CD8-positive, alpha-beta memory T cell (primary cell): ENCODE data around the gene ARL4A. TPM values are rescaled to one million over a fixed set of nuclear protein-coding genes. Genes with fewer than 3 reads are reported as not detected.

Experiments
- CTCF ChIA-PET: fragments of 350-600 bp; sonication (Branson Sonifier 250); formaldehyde crosslinking; loops from one replicate; lab custom pipeline; 2021; ENCODE audit warnings: antibody characterized with exemption; lab: Charles Lee
- POLR2A ChIA-PET: fragments of 350-600 bp; sonication (Branson Sonifier 250); formaldehyde crosslinking; loops from one replicate; lab custom pipeline; 2021; ENCODE audit warnings: antibody characterized with exemption; lab: Charles Lee
- DNase-seq, 5 donors: peaks; one replicate each; pipeline versions ENCODE4 v3.0.0 to v3.0.0-alpha.2; 2020 to 2022; ENCODE audit warnings: mixed read lengths in 1 of 5
- H3K27ac ChIP-seq: one replicate; pipeline ENCODE4 v1.7.0; 2013; ENCODE audit warnings: low read depth, mild to moderate bottlenecking, low read length, moderate library complexity
- H3K27me3 ChIP-seq: 2 replicates; pipeline ENCODE4 v1.7.0; 2013; ENCODE audit warnings: low read length, mild to moderate bottlenecking; ENCODE audit not compliant: insufficient read depth, poor library complexity, severe bottlenecking
- H3K36me3 ChIP-seq: 2 replicates; pipeline ENCODE4 v1.7.0; 2013; ENCODE audit warnings: mild to moderate bottlenecking, low read length, moderate library complexity; ENCODE audit not compliant: insufficient read depth
- H3K4me1 ChIP-seq: 2 replicates; pipeline ENCODE4 v1.7.0; 2013; ENCODE audit warnings: mild to moderate bottlenecking, low read length, moderate library complexity; ENCODE audit not compliant: insufficient read depth
- H3K4me3 ChIP-seq: 2 replicates; pipeline ENCODE4 v1.7.0; 2013; ENCODE audit warnings: mild to moderate bottlenecking, low read length
- H3K9me3 ChIP-seq: 2 replicates; pipeline ENCODE4 v1.7.0; 2013; ENCODE audit warnings: mild to moderate bottlenecking, low read length
- H3K27ac Mint-ChIP-seq, 8 donors: one replicate each; pipeline ENCODE4 v1.8.0; 2020 to 2021; ENCODE audit warnings: mixed read lengths in 8 of 8, mild to moderate bottlenecking in 6 of 8, inconsistent platforms in 3 of 8, moderate library complexity in 3 of 8
- H3K27me3 Mint-ChIP-seq, 2 donors: one replicate each; pipeline ENCODE4 v1.8.0; 2020 to 2021; ENCODE audit warnings: mixed read lengths in 2 of 2, mild to moderate bottlenecking in 1 of 2, moderate library complexity in 1 of 2
- H3K36me3 Mint-ChIP-seq, 3 donors: one replicate each; pipeline ENCODE4 v1.8.0; 2020 to 2021; ENCODE audit warnings: mixed read lengths in 3 of 3, inconsistent platforms in 1 of 3, mild to moderate bottlenecking in 1 of 3
- H3K4me1 Mint-ChIP-seq, 3 donors: one replicate each; pipeline ENCODE4 v1.8.0; 2020 to 2021; ENCODE audit warnings: mixed read lengths in 3 of 3, inconsistent platforms in 1 of 3, mild to moderate bottlenecking in 1 of 3
- H3K4me3 Mint-ChIP-seq, 7 donors: one replicate each; pipeline ENCODE4 v1.8.0; 2020 to 2021; ENCODE audit warnings: mixed read lengths in 7 of 7, mild to moderate bottlenecking in 6 of 7, moderate library complexity in 4 of 7, inconsistent platforms in 2 of 7
- H3K9me3 Mint-ChIP-seq, 5 donors: one replicate each; pipeline ENCODE4 v1.8.0; 2020 to 2022; ENCODE audit warnings: mixed read lengths in 5 of 5, mild to moderate bottlenecking in 3 of 5, moderate library complexity in 2 of 5, inconsistent platforms in 1 of 5
- polyA plus RNA-seq: library from polyadenylated mRNA; unstranded; fragments of 300-500 nt; fragmentation: Illumina TruSeq; gene quantifications from one replicate; pipeline ENCODE4 v1.2.3, GENCODE V29; 2021
- total RNA-seq, 2 experiments: library from RNA; stranded (reverse); gene quantifications; one replicate each; pipeline ENCODE4 v1.2.3, GENCODE V29; 2021

The ARL4A gene, protein sequence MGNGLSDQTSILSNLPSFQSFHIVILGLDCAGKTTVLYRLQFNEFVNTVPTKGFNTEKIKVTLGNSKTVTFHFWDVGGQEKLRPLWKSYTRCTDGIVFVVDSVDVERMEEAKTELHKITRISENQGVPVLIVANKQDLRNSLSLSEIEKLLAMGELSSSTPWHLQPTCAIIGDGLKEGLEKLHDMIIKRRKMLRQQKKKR
- 10 to 100 TPM; 10.6 to 11.6 TPM for total RNA-seq
- 50.3 TPM for polyA plus RNA-seq

DNA sequence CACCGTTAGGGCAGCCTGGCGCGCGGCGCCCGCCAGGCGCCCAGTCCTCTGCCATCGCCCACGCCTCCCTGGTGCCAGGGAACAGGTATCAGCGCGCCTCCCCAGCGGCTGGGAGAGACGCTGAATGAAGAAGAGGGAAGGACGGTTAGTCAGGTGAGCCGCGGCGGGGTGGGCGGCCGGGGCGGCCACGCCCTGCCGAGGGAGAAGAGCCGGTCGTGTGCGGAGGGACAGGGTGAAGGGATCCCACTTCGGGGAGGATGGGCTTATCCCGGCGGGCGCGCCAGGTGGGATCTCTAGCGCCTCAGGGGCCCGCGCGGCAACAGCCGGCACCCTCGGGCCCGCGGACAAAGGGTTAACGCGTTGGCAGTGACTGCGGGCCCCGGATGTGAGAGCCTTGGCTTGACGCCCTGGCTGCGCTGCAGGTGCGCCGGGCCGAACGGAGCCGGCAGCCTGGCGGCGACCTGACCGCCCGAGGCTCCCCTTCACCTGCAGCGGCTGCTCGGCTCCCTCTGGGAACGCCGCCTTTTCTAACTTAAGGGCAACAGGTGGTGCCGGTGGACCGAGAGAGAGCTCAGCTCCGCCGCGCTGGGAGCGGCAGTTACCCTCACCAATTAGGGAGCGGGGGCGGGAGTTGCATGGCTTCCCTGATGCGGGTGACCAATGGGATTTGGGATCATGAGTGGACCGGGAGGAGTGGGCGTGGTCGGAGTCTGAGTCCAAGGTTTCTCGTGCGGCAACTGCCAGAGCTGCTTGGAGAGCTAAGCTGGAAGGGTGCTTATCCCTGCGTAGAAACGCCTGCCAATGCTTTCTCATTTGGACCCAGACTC, at the start of gene ARL4A:
Gene ARL4A, plus strand, starts transcription at position 743 of the 827 bp plus-strand sequence. CDS start 622 bp downstream, outside the sequence.
- Histone ChIP-seq H3K4me1 (peaks cover 7% of the 10 kb centered on the region), H3K36me3 (no peaks in the 10 kb centered on the region), H3K4me3 (peak within 1 kb of the TSS; percentile 75), H3K27me3 (no peaks in the 10 kb centered on the region), H3K9me3 (no peaks in the 10 kb centered on the region), H3K27ac (peak within 1 kb of the TSS; percentile 97)
- H3K9me3 Mint-ChIP-seq, result peaks cover 0 to 3% (median 0%) of the 10 kb centered on the region in 5 donors
- peak; percentile 75 to 90 (median 86) for DNase-seq
- POLR2A ChIA-PET, result interaction anchor here (0.5 to 1.3 kb wide), 6 partner anchors 8 to 268 kb away, joined by 3 to 6 read pairs (median 4); no protein-coding TSS in a partner anchor
- H3K27ac Mint-ChIP-seq, result peak within 1 kb of the TSS; percentile 98 to 99 (median 98)
- H3K36me3 Mint-ChIP-seq, result peaks cover 0 to 10% (median 0%) of the 10 kb centered on the region in 3 donors
- peaks cover 19 to 49% (median 34%) of the 10 kb centered on the region in 3 donors for H3K4me1 Mint-ChIP-seq
- no peaks in the 10 kb centered on the region for H3K27me3 Mint-ChIP-seq
- H3K4me3 Mint-ChIP-seq, result peak within 1 kb of the TSS; percentile 94 to 99 (median 96)
- CTCF ChIA-PET, result interaction anchor here (0.7 to 4.3 kb wide), 26 partner anchors 9 to 1748 kb away, joined by 3 to 26 read pairs (median 4); a partner anchor contains a TSS

DNA sequence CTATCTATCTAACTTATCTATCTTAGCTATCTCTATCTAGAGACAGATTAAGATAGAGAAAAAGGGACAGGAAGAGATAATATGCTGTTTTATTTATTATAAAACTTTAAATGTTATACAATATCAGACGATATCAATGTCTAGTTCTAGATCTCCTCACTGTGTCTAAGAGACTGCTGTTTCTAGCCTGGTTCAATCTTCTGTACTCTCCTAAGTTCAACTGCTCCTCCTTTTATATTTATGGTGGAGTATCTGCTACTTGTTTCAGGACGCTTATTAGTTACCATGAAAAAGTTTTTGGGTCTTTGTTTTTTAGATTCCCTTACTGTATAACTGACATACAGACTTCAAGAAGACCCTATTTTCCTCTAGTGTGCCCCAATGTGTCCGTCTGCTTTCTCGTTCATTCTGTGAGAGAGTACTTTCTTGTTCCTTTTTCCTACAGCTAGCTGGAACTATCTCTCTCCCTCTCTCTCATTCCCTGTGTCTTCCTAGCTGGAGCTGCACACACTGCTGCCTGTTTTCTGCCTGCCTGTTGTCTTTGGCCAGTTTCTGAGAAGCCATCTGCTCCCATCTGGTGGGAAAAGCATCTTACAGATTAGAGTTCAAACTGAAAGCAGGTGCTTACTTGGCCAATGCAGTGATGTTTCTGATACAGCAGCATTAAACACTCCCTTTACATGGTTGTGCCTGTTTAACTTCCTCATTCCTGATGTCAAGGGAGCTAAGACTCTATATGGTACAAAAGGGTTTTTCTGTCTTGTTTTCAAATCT, 49.4 kb upstream of the ARL4A start:
- peak overlapping the region; percentile 7 to 64 (median 56) for H3K4me3 Mint-ChIP-seq
- H3K36me3 Mint-ChIP-seq, result no peaks in the 10 kb centered on the region
- H3K27ac Mint-ChIP-seq, result peak overlapping the region in 7 of 8 donors; percentile 57 to 94 (median 80)

DNA sequence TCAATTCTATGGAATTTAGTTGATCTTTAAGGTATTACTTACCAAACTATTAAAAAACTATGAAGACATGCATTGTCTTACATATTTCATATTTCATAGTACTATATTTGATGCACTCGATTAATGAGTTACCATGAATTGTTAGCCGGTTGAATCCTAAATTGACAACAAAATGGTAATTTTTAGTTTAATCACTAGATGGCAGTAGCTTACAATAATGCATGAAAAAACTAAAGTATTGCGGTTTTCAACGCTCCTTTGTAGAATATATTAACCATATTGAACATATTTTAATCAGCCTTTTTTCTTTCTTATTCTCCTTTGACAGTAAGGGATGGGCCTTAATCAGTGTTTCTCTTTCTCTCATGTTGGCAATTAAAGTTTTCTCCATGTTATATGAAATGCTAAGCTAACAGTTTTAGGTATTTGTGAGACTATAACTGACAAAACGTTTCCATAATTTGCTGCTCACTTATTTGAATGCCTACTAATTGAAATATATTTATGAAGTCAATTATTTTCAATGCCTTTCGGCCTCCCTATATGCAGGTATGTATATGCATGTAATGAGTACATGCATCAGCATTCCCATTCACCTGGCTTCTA, 48.5 kb upstream of the ARL4A start:
- Mint-ChIP-seq H3K4me1 (peaks cover 15 to 22% (median 17%) of the 10 kb centered on the region in 3 donors), H3K27ac (no peak overlapping the region), H3K27me3 (peaks cover 0 to 3% of the 10 kb centered on the region in 2 donors), H3K36me3 (no peaks in the 10 kb centered on the region), H3K9me3 (no peaks in the 10 kb centered on the region), H3K4me3 (no peak overlapping the region)
- H3K36me3 ChIP-seq, result no peaks in the 10 kb centered on the region
- peak in 2 of 5 donors; percentile 40 to 46 for DNase-seq
- ChIA-PET POLR2A (no interaction called here), CTCF (interaction anchor here (1.0 to 1.8 kb wide), 3 partner anchors 18 to 624 kb away, joined by 3 to 7 read pairs (median 7); no protein-coding TSS in a partner anchor)
- H3K27ac ChIP-seq, result no peak overlapping the region
- H3K4me3 ChIP-seq, result no peak overlapping the region
- H3K27me3 ChIP-seq, result no peaks in the 10 kb centered on the region
- H3K4me1 ChIP-seq, result peaks cover 5% of the 10 kb centered on the region
- H3K9me3 ChIP-seq, result no peaks in the 10 kb centered on the region

More for the DNA sequence above, 49.4 kb upstream of the ARL4A start:
- Mint-ChIP-seq H3K4me1 (peaks cover 15 to 27% (median 25%) of the 10 kb centered on the region in 3 donors), H3K27me3 (peaks cover 0 to 8% of the 10 kb centered on the region in 2 donors), H3K9me3 (no peaks in the 10 kb centered on the region)
- DNase-seq, result peak in 1 of 5 donors; percentile 4
- no peak overlapping the region for H3K27ac ChIP-seq
- no peaks in the 10 kb centered on the region for H3K9me3 ChIP-seq
- POLR2A ChIA-PET, result no interaction called here
- H3K4me1 ChIP-seq, result peaks cover 5% of the 10 kb centered on the region
- no peak overlapping the region for H3K4me3 ChIP-seq
- H3K27me3 ChIP-seq, result no peaks in the 10 kb centered on the region
- CTCF ChIA-PET, result interaction anchor here (1.7 to 1.8 kb wide), 2 partner anchors 48 to 625 kb away, joined by 7 read pairs; no protein-coding TSS in a partner anchor
- H3K36me3 ChIP-seq, result no peaks in the 10 kb centered on the region

GRCh38 chr7:12640299-12641096, 46.9 kb upstream of the ARL4A start:
- peaks cover 14 to 22% (median 16%) of the 10 kb centered on the region in 3 donors for H3K4me1 Mint-ChIP-seq
- H3K4me3 ChIP-seq, result no peak overlapping the region
- no peak overlapping the region for H3K4me3 Mint-ChIP-seq
- no peaks in the 10 kb centered on the region for H3K9me3 ChIP-seq
- peak overlapping the region in 1 of 8 donors; percentile 26 for H3K27ac Mint-ChIP-seq
- no peaks in the 10 kb centered on the region for H3K36me3 ChIP-seq
- H3K27ac ChIP-seq, result no peak overlapping the region
- no peak for DNase-seq
- H3K4me1 ChIP-seq, result peaks cover 5% of the 10 kb centered on the region
- H3K36me3 Mint-ChIP-seq, result no peaks in the 10 kb centered on the region
- no peaks in the 10 kb centered on the region for H3K27me3 Mint-ChIP-seq
- ChIA-PET CTCF (no interaction called here), POLR2A (no interaction called here)
- H3K27me3 ChIP-seq, result no peaks in the 10 kb centered on the region
- H3K9me3 Mint-ChIP-seq, result no peaks in the 10 kb centered on the region

DNA sequence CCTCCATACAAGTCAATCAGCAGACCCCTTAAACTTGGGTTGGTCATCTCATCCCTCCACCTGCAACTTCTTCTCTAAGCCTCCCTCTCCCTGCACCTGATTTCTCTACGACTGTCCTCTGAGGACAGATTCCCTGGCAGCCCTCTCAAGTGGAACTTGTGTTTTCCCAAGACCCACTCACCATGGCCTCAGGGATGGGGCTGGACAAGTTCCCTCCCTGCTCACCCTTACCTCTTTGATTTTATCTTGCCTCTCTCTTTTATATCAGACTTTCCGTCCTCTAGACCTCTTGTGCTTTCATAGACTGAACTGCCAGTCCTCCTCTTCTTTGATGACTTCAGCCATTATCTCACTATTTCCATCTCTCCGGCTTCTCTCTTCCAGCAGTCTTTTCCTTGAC, 46.2 kb upstream of the ARL4A start:
- no peak overlapping the region for H3K4me3 Mint-ChIP-seq
- H3K27ac Mint-ChIP-seq, result no peak overlapping the region
- ChIA-PET POLR2A (no interaction called here), CTCF (no interaction called here)
- H3K4me1 ChIP-seq, result peaks cover 5% of the 10 kb centered on the region
- H3K9me3 Mint-ChIP-seq, result no peaks in the 10 kb centered on the region
- H3K9me3 ChIP-seq, result no peaks in the 10 kb centered on the region
- no peak for DNase-seq
- H3K36me3 ChIP-seq, result no peaks in the 10 kb centered on the region
- no peaks in the 10 kb centered on the region for H3K36me3 Mint-ChIP-seq
- H3K27ac ChIP-seq, result no peak overlapping the region
- no peak overlapping the region for H3K4me3 ChIP-seq
- H3K4me1 Mint-ChIP-seq, result peaks cover 9 to 15% (median 9%) of the 10 kb centered on the region in 3 donors
- H3K27me3 Mint-ChIP-seq, result no peaks in the 10 kb centered on the region
- no peaks in the 10 kb centered on the region for H3K27me3 ChIP-seq

DNA sequence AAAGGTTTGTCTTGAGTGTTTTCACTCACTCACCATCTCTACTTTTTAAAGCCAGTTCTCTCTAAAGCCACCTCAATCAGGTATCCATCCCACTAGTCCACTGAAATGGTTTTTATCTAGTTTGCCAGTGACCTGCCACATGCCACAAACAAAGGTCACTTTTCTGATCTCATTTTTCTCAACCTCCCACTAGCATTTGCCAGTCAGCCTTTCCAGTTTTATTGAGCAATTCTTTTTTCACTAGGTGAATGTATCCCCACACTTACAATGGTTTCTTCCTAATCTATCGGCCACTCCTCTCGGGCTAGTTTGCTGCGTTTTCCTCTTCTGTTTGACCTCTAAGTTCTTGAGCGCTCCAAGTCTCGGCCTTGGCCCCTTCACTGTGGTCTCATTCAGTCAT, 44.9 kb upstream of the ARL4A start:
- no peak overlapping the region for H3K27ac ChIP-seq
- no peaks in the 10 kb centered on the region for H3K27me3 ChIP-seq
- no peaks in the 10 kb centered on the region for H3K4me1 ChIP-seq
- H3K36me3 Mint-ChIP-seq, result no peaks in the 10 kb centered on the region
- ChIA-PET POLR2A (no interaction called here), CTCF (no interaction called here)
- no peaks in the 10 kb centered on the region for H3K9me3 ChIP-seq
- no peaks in the 10 kb centered on the region for H3K36me3 ChIP-seq
- H3K4me3 Mint-ChIP-seq, result no peak overlapping the region
- H3K27ac Mint-ChIP-seq, result no peak overlapping the region
- no peak for DNase-seq
- no peaks in the 10 kb centered on the region for H3K9me3 Mint-ChIP-seq
- H3K4me1 Mint-ChIP-seq, result peaks cover 6 to 9% (median 9%) of the 10 kb centered on the region in 3 donors
- no peaks in the 10 kb centered on the region for H3K27me3 Mint-ChIP-seq
- no peak overlapping the region for H3K4me3 ChIP-seq
